Kasumi-1 (cell line): ENCODE data around the gene STK32C.
"Not testable (repeated sequence)": the region's sequence is repeated elsewhere in the genome, so short reads cannot be mapped to it uniquely, and the experiment has no call there.

Experiments used
- DNase-seq, 2 experiments: peaks; one replicate each; lab custom pipeline; 2025; lab: John Stamatoyannopoulos, UW

Gene STK32C

GRCh38 chr10:132301371-132302330, 6.1 kb downstream of the STK32C start:
- no peak for DNase-seq

- DNase-seq: no peak
Observed at GRCh38 chr10:132300582-132300981, 7.2 kb downstream of the STK32C start.

GRCh38 chr10:132299371-132300336, 8.1 kb downstream of the STK32C start:
- no peak for DNase-seq

GRCh38 chr10:132298038-132298881, 9.5 kb downstream of the STK32C start:
- DNase-seq: no peak

- DNase-seq: no peak
Observed at GRCh38 chr10:132297526-132297925, 10.2 kb downstream of the STK32C start.

- no peak for DNase-seq
Observed at GRCh38 chr10:132296666-132297443, 10.9 kb downstream of the STK32C start.

GRCh38 chr10:132295481-132295880, 12.3 kb downstream of the STK32C start:
- DNase-seq: not testable (repeated sequence)

- no peak for DNase-seq
Observed at GRCh38 chr10:132294561-132295318, 13.0 kb downstream of the STK32C start.

- no peak for DNase-seq
Observed at GRCh38 chr10:132293813-132294520, 13.8 kb downstream of the STK32C start.

- no peak for DNase-seq
Observed at GRCh38 chr10:132293201-132293812, 14.4 kb downstream of the STK32C start.

- DNase-seq: no peak
Observed at GRCh38 chr10:132292287-132293200, 15.2 kb downstream of the STK32C start.

- DNase-seq: no peak
Observed at GRCh38 chr10:132291826-132292225, 15.9 kb downstream of the STK32C start.

GRCh38 chr10:132290631-132291030, 17.1 kb downstream of the STK32C start:
- DNase-seq: no peak

GRCh38 chr10:132289439-132289838, 18.3 kb downstream of the STK32C start:
- no peak for DNase-seq

- DNase-seq: no peak
Observed at GRCh38 chr10:132283604-132284382, 24.0 kb downstream of the STK32C start.

GRCh38 chr10:132282667-132283603, 24.8 kb downstream of the STK32C start:
- no peak for DNase-seq
